IgD-negative memory B cell (primary cell): ENCODE data around the gene FBXO38. TPM values are rescaled to one million over a fixed set of nuclear protein-coding genes. Genes with fewer than 3 reads are reported as not detected.

ENCODE experiments used
- H3K27ac Mint-ChIP-seq, 3 donors: one replicate each; pipeline ENCODE4 v1.8.0; 2020 to 2022; ENCODE audit warnings: mild to moderate bottlenecking in 3 of 3, mixed read lengths in 3 of 3, moderate library complexity in 1 of 3
- H3K27me3 Mint-ChIP-seq: one replicate; pipeline ENCODE4 v1.8.0; 2021; ENCODE audit warnings: mixed read lengths
- H3K36me3 Mint-ChIP-seq: one replicate; pipeline ENCODE4 v1.8.0; 2020; ENCODE audit warnings: mild to moderate bottlenecking, mixed read lengths
- H3K4me1 Mint-ChIP-seq, 3 donors: one replicate each; pipeline ENCODE4 v1.8.0; 2020 to 2022; ENCODE audit warnings: mixed read lengths in 3 of 3, mild to moderate bottlenecking in 1 of 3
- H3K4me3 Mint-ChIP-seq, 4 donors: one replicate each; pipeline ENCODE4 v1.8.0; 2020 to 2022; ENCODE audit warnings: mild to moderate bottlenecking in 4 of 4, mixed read lengths in 4 of 4, moderate library complexity in 3 of 4
- H3K9me3 Mint-ChIP-seq, 3 donors: one replicate each; pipeline ENCODE4 v1.8.0; 2020 to 2021; ENCODE audit warnings: mixed read lengths in 3 of 3, mild to moderate bottlenecking in 1 of 3
- polyA plus RNA-seq: library from polyadenylated mRNA; unstranded; fragments of 300-500 nt; fragmentation: Illumina TruSeq; gene quantifications from one replicate; pipeline ENCODE4 v1.2.3, GENCODE V29; 2021

FBXO38 gene, protein sequence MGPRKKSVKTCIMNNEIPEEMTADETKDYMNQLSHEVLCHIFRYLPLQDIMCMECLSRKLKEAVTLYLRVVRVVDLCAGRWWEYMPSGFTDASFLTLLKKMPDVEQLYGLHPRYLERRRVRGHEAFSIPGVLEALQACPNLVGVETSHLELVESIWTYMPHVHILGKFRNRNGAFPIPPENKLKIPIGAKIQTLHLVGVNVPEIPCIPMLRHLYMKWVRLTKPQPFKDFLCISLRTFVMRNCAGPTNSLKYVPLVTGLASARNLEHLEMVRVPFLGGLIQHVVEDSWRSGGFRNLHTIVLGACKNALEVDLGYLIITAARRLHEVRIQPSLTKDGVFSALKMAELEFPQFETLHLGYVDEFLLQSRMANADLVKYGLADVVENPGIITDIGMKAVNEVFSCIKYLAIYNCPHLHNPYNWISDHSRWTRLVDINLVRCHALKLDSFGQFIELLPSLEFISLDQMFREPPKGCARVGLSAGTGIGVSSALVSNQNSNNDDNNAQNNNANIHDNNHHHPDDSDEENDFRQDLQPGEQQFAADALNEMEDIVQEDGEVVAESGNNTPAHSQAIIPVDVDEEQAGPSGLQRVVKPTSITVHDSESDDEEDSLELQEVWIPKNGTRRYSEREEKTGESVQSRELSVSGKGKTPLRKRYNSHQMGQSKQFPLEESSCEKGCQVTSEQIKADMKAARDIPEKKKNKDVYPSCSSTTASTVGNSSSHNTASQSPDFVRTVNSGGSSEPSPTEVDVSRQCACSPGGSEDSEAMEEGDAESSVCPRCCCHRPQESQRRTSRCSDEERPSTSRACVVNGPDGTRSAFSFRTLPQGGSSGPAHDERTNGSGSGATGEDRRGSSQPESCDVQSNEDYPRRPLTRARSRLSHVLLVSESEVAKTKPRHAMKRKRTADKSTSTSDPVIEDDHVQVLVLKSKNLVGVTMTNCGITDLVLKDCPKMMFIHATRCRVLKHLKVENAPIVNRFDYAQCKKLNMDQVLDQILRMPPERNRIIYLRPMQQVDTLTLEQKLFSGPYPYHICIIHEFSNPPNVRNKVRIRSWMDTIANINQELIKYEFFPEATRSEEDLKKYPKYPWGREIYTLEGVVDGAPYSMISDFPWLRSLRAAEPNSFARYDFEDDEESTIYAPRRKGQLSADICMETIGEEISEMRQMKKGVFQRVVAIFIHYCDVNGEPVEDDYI
- polyA plus RNA-seq = 20.1 TPM

DNA sequence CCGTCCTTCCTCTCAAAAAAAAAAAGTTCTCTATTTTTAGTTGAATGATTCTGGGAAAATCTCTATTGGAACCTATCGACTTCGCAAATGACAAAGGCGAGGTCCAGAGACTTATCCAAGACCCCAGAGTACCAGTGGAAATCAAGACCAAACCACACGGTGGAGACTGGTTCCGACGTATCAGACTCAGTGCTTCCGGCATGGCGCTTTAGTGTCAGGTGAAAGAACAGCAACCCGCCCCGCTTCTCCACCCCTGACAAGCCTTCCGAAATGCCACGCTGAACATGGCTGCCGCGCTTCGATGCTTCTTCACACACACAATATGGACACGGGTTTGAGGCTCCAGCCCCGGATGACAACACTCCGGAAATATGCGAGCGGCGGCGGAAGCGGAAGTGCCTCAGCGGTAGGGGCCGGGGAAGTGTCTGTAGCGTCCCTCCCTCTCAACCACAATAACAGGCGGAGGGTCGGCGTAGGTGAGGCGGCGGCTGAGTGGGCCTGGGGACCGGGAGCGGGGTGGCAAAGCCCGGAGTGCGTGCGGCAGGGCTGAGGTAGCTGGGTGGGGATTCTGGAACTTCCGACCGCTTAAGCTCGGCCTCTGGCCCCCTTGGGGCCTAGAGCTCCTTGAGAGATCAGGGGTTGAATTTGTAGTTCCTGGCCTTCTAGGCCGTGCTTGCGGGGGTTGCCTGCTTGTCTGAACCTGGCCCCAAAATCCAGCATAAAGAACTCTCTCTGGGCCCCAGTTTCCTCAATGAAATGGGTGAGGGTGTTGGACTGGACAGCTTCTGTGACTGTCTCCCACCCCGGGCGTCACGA is at the start of gene FBXO38:
TSS of gene FBXO38 (plus strand) at position 395 of the 816 bp plus-strand sequence. CDS start 10,819 bp downstream, outside the sequence.
- Mint-ChIP-seq H3K4me1 (peaks cover 21 to 41% (median 25%) of the 10 kb centered on the region in 3 donors), H3K27ac (peak within 1 kb of the TSS; percentile 82 to 98 (median 97)), H3K36me3 (no peaks in the 10 kb centered on the region), H3K4me3 (peak within 1 kb of the TSS; percentile 85 to 94 (median 90)), H3K27me3 (peaks cover 3% of the 10 kb centered on the region), H3K9me3 (peaks cover 0 to 4% (median 0%) of the 10 kb centered on the region in 3 donors)

DNA sequence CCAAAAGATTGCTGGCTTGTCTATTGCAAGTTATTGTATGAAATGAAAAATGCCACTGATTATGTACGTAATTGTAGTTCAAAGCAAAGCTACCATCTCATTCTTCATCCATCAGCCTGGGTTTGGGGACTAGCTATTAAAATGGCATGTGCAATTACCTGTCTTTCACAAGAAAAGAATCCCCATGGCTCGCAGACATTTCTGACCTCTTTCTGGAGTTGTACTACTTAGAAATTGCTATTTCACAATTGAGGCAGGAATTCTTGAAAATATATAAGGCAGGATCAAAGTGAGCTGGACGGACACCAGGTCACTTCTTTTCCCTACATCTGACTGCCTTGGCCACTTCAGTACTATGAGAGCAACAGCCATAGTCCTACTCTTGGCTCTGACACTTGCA is 48.5 kb upstream of the FBXO38 start, which contains the start of gene SPINK9:
TSS of gene SPINK9 (plus strand) at position 301 of the 400 bp plus-strand sequence. CDS start at position 356, 55 bp downstream.
- H3K27me3 Mint-ChIP-seq = peaks cover 3% of the 10 kb centered on the region
- peaks cover 2 to 7% (median 4%) of the 10 kb centered on the region in 3 donors for H3K9me3 Mint-ChIP-seq
- no peak within 1 kb of the TSS for H3K27ac Mint-ChIP-seq
- H3K36me3 Mint-ChIP-seq = no peaks in the 10 kb centered on the region
- H3K4me1 Mint-ChIP-seq = peaks cover 0 to 5% (median 4%) of the 10 kb centered on the region in 3 donors
- H3K4me3 Mint-ChIP-seq = no peak within 1 kb of the TSS

DNA sequence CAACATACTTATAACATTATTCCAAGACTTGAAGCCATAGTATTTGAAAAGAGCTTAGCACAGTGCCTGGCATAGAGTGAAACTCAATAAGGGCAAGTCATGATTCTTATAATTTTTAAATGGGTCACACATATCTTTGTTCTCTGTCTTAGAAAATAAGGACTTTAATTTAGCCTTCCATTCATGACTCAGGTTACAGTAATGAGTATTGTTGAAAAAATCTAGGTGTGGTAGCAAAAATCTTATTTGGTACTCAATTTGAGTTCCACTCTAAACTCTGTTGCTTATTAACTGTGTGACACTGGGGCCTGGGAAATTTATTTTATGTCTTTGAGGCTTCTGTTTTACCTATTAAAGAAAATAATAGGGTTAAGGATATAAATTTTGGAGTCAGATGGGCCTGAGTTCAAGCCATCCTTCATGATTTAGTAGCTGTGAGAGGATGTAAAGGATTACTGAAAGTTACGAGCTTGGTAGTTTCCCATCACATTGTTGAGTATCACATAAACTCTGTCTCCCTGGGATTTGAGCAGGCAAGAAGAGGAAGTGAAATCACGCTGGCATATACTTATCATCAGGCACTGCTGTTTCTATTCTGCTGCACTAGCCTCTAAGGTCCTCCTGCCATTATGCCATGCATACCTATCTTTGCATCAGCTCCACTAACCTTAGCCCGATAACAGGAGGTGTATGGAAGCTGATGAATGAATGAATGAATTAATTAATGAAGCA is 46.9 kb upstream of the FBXO38 start:
- Mint-ChIP-seq H3K4me1 (peaks cover 0 to 5% (median 4%) of the 10 kb centered on the region in 3 donors), H3K4me3 (no peak overlapping the region), H3K27me3 (peaks cover 3% of the 10 kb centered on the region), H3K27ac (peak overlapping the region in 1 of 3 donors; percentile 14), H3K36me3 (no peaks in the 10 kb centered on the region), H3K9me3 (peaks cover 0 to 2% (median 0%) of the 10 kb centered on the region in 3 donors)

DNA sequence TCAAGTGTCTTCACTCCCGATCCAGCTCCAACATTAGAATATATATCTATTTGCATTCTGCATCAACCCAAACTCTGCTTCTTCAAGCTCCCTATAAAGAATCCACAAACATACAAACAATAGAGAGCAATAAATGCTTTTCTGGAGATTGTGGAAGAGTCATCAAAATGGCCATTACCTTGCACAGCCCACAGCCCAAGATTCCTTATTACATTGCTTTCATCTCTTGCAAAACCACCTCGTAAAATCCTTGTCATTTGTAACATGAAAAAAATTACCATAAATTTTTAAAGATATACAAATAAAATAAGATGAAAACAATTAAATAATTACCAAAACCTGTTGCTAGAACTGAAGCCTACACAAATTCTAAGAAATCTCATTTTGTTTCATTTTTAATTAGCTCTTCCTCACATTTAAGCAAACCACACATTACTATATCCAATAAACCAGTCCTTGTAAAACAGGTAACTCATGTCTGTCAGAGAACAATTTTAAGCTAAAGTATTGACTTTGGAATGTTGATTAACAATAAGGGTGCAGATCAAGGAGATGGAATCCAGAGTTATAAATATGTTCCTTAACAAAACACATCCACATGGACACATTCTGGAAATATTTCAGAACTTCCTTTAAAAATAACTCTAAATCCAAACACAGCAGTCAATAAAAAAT is 41.2 kb upstream of the FBXO38 start:
- no peak overlapping the region for H3K4me3 Mint-ChIP-seq
- H3K27ac Mint-ChIP-seq = no peak overlapping the region
- no peaks in the 10 kb centered on the region for H3K9me3 Mint-ChIP-seq
- no peaks in the 10 kb centered on the region for H3K27me3 Mint-ChIP-seq
- peaks cover 0 to 5% (median 2%) of the 10 kb centered on the region in 3 donors for H3K4me1 Mint-ChIP-seq
- no peaks in the 10 kb centered on the region for H3K36me3 Mint-ChIP-seq

DNA sequence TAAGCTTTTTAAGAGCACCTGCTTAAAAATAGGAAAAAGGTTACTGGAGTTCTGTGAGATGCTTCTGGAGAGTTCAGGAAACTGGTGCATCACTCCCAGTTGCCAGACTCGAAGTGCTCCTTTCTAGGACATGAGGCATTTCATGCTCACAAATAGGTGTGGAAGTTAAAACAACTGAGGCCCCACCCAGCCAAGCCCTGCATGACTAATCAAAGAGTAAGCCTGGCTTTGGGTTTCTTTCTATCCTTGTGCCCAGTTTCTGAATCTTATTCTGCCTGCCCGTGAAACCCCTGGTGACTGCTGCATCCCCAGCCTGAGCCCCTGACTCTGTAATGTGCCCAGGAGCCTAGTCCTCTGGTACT is 40.7 kb upstream of the FBXO38 start:
- Mint-ChIP-seq H3K27ac (no peak overlapping the region), H3K36me3 (peaks cover under 1% of the 10 kb centered on the region), H3K4me1 (peaks cover 0 to 5% (median 2%) of the 10 kb centered on the region in 3 donors), H3K9me3 (no peaks in the 10 kb centered on the region), H3K27me3 (no peaks in the 10 kb centered on the region), H3K4me3 (no peak overlapping the region)

DNA sequence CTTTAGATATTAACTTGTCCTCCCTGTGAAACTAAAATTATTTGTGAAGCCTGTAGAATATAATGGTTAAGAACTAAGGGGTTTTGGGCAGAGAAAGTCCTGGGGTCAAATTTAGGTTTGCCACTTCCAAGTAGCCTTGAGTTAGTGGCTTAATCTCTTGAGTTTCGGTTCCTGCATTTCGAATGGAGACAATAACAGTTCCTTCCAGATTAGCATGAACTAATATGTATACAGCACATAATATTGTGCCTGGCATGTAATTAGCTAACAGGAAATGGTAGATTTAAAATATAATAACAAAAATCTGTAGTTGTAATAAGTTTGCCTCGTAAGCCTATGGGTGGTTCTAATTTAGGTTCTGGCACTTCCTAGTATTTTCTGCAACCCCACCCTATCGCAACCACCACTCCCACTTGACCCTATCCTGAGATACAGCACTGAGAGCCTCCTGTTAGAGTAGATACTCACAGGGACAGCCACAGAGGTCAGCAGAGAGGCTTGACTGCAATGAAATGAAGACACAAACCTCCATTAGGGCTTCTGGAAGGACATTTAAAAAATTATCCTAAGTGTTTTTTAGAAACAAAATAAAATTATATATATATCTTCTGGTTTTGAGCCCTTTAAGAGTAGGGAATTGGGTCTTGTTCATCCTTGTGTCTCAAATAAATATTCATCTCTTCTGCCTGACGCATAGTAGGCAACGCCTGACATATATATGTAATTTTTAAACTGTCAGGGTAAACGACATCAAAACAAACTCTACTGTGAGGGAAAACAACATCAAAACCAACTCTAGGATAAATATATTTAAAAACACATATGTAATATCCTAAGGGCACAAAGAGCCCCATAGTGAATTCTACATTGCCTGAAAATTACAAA is 39.9 kb upstream of the FBXO38 start:
- H3K36me3 Mint-ChIP-seq = peaks cover 5% of the 10 kb centered on the region
- H3K9me3 Mint-ChIP-seq = no peaks in the 10 kb centered on the region
- no peaks in the 10 kb centered on the region for H3K27me3 Mint-ChIP-seq
- peaks cover 0 to 5% (median 2%) of the 10 kb centered on the region in 3 donors for H3K4me1 Mint-ChIP-seq
- no peak overlapping the region for H3K4me3 Mint-ChIP-seq
- H3K27ac Mint-ChIP-seq = peak overlapping the region in 1 of 3 donors; percentile 24

DNA sequence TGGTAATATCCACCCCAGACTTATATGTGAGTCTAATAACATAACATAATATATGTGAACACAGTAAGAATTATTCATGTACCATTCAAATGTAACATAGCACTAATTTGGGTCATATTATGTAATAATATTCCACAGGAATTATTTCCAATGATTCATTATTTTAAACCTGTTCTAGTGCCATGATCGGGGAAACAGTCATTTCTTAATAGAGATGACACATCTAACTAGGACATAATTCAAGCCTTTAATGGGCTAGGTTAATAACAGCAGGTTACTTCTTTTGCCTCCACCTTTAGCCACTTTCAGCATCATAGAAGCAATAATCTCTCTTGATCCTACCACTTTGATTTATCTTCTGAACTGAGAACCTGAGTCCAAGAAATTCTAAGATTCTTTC is 36.1 kb upstream of the FBXO38 start:
- Mint-ChIP-seq H3K27me3 (no peaks in the 10 kb centered on the region), H3K27ac (no peak overlapping the region), H3K36me3 (peaks cover 6% of the 10 kb centered on the region), H3K4me3 (no peak overlapping the region), H3K9me3 (no peaks in the 10 kb centered on the region), H3K4me1 (peaks cover 0 to 5% (median 0%) of the 10 kb centered on the region in 3 donors)

DNA sequence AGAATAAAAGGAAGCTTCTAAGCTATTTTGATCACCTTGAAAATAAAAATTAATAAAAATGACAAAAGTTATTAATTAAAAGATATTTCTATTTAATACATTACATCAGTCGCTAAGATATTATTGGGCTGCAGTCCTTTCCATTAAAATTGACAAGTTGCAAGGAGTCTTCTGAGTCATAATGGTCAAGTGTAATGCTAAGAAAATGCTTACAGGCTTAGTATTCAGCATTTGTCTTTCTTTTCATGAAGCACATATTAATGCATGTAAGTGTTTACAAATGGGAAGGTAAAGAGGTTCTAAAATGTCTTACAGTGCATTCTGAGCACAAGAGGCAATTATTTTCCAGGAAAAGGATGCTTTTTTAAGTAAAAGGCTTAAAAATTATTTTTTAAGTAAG is 31.1 kb upstream of the FBXO38 start:
- no peak overlapping the region for H3K4me3 Mint-ChIP-seq
- H3K27me3 Mint-ChIP-seq = no peaks in the 10 kb centered on the region
- H3K9me3 Mint-ChIP-seq = peaks cover 0 to 1% (median 0%) of the 10 kb centered on the region in 3 donors
- peaks cover 0 to 4% (median 1%) of the 10 kb centered on the region in 3 donors for H3K4me1 Mint-ChIP-seq
- H3K36me3 Mint-ChIP-seq = peaks cover 6% of the 10 kb centered on the region
- no peak overlapping the region for H3K27ac Mint-ChIP-seq

DNA sequence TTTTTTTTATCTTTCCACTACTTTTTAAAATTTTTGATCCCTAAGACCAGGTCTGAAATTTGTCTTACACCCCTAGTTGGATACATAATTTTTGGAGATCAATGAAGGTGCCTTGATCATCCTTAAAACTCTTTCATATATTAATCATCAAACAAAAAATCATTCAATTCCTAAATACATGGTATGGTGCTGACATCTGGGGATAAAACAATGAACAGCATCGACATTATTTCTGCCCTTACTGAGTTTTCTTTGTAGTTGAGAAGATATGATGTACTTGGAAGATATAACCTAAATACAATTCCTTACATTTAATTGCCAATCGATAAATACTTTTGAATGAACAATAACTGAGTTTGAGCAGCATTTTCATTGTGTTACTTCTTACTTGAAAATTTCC is 30.1 kb upstream of the FBXO38 start:
- Mint-ChIP-seq H3K9me3 (peaks cover 0 to 1% (median 0%) of the 10 kb centered on the region in 3 donors), H3K27me3 (no peaks in the 10 kb centered on the region), H3K36me3 (peaks cover 2% of the 10 kb centered on the region), H3K4me3 (no peak overlapping the region), H3K4me1 (peaks cover 0 to 4% (median 1%) of the 10 kb centered on the region in 3 donors), H3K27ac (no peak overlapping the region)

DNA sequence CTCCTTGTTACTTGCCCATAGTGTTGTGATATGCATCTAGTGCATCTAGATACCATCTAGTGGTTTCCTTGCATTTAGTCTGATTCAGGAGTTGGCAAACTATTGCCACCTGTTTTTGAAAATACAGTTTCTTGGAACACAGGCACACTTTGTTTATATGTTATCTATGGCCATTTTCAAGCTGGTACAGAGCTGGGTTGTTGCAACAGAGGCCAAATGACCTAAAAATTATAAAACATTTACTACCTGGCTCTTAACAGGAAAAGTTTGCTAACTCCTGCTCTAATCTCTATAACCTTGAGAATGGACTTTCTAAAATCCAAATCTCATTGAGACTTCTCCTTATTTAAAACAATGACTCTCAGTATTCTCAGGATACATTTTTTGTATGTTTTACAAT is 19.4 kb upstream of the FBXO38 start:
- H3K27me3 Mint-ChIP-seq = no peaks in the 10 kb centered on the region
- no peaks in the 10 kb centered on the region for H3K36me3 Mint-ChIP-seq
- no peaks in the 10 kb centered on the region for H3K4me1 Mint-ChIP-seq
- no peak overlapping the region for H3K4me3 Mint-ChIP-seq
- H3K27ac Mint-ChIP-seq = no peak overlapping the region
- peaks cover 8 to 13% (median 8%) of the 10 kb centered on the region in 3 donors for H3K9me3 Mint-ChIP-seq

DNA sequence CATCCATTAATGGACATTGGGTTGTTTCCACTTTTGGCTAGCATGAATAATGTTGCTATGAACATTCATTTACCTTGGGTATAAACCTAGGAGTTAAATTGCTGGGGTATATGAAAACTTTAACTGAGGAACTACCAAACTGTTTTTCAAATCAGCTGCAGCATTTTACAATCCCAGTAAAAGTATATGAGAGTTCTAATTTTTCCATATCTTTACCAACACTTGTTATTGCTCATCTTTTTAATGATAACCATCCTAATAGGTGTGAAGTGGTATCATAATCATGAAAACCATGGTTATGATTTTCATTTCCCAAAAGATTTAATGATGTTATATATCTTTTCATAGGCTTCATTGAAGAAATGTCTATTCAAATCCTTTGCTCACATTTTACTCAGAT is 15.5 kb upstream of the FBXO38 start:
- Mint-ChIP-seq H3K27me3 (no peaks in the 10 kb centered on the region), H3K9me3 (peaks cover 5 to 11% (median 10%) of the 10 kb centered on the region in 3 donors), H3K36me3 (no peaks in the 10 kb centered on the region), H3K4me3 (no peak overlapping the region), H3K4me1 (no peaks in the 10 kb centered on the region), H3K27ac (no peak overlapping the region)

DNA sequence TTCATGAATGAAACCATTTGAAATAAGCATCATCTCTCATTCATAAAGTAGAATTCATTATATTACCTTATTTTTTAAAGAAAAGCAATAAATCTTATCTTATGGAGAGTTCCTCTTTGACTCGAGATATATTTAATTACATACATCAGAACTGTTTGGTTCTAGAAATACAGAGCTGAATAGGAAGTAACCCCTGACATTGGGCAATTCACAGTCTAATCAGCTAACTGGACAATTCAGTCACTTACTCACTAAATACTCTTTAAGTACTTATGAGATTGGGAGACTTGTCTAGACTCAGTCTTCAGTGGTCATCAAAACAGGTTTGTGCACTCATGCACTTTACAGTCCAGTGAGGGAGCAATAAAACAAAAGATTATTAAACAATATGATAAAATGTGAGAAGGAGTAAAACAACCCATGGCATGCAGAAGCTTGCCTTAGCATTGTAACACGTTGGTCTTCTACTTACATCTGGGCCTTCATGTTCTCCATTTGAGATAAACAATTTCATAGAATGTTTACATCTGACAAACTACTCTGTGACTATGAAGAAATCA is 11.5 kb upstream of the FBXO38 start:
- H3K9me3 Mint-ChIP-seq = peaks cover 5 to 11% (median 10%) of the 10 kb centered on the region in 3 donors
- H3K36me3 Mint-ChIP-seq = no peaks in the 10 kb centered on the region
- no peaks in the 10 kb centered on the region for H3K27me3 Mint-ChIP-seq

More for the DNA sequence above, 11.5 kb upstream of the FBXO38 start:
- Mint-ChIP-seq H3K4me3 (no peak overlapping the region), H3K27ac (no peak overlapping the region), H3K4me1 (no peaks in the 10 kb centered on the region)
